HG03045 (cell line): ENCODE results near the gene OR51E2.

Source experiments
- ATAC-seq: cut with Tn5 transposase; IDR thresholded peaks from one replicate; pipeline ENCODE4 v1.9.1; 2021; ENCODE audit warnings: mild to moderate bottlenecking, moderate library complexity; ENCODE audit not compliant: unreplicated experiment

Gene OR51E2

DNA sequence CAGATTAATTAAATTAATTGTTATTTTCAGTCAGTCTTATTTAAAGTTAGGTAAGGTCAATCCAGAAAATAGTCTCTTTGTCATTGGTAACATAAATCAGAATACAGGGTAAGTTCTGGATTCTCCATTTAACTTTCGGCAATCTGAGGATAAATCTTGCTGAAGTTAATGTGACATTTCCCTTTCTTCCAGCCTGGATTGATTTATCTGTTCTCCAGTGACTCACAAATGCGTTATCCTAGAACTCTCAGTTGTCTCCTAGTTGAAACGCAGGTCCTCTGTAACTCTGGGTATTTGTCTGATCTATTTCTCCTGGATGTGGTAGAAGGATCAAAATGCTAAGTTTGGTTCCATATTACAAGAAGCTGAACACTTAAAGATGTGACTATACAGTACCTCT is 32.9 kb downstream of the OR51E2 start:
- ATAC-seq: no peak

- ATAC-seq: no peak
These were observed 33.5 kb downstream of the OR51E2 start for GRCh38 chr11:4664183-4664582.

- ATAC-seq: no peak
These were observed 34.8 kb downstream of the OR51E2 start for GRCh38 chr11:4662876-4663275.

DNA sequence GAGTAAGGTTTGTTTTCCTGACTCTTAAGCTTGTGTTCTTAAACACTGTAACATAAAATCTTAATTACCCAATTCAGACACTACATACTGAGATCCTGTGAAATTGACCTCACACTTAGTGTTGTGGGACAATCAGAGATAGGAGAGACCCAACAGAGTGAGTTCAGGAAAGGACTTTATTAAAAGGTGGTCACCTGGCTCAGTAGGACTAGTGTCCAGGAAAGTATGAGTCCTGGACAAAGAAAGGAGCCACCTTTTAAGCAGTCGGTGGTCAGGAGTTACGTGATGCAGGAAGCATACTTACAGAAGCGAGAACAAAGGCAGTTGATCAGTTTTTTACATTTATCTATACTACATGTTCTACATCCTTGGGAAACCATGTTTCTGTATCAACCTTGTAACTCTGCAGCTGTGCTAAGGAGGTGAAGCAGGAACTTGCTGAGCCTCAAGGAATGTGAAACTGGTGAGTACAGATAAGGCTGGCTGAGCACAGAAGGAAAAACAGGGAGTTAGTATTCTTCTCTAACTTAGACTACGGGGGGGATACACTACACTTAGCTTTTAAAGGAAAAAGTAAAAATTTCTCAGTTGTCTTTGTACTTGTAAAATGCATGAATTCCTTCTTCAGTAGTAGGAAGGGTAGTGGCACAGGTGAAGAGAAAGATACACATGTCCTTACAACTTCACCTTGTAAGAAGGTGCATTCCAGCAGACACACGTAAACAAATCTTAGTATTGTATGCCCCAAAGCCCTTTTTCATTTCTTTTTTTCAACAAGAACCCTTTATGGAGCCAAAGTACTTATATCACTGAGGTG is 38.8 kb downstream of the OR51E2 start:
- ATAC-seq: no peak

DNA sequence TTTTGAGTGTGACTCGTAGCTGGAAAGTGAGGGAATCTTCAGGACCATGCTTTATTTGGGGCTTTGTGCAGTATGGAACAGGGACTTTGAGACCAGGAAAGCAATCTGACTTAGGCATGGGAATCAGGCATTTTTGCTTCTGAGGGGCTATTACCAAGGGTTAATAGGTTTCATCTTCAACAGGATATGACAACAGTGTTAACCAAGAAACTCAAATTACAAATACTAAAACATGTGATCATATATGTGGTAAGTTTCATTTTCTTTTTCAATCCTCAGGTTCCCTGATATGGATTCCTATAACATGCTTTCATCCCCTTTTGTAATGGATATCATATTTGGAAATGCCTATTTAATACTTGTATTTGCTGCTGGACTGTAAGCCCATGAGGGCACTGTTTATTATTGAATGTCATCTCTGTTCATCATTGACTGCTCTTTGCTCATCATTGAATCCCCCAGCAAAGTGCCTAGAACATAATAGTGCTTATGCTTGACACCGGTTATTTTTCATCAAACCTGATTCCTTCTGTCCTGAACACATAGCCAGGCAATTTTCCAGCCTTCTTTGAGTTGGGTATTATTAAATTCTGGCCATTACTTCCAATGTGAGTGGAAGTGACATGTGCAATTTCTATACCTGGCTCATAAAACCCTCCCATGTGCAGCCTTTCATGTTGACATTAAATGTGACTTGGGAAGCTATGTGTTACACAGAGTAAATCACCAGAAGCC is 42.9 kb downstream of the OR51E2 start:
- no peak for ATAC-seq

GRCh38 chr11:4647766-4648165 is 49.9 kb downstream of the OR51E2 start:
- ATAC-seq: no peak

DNA sequence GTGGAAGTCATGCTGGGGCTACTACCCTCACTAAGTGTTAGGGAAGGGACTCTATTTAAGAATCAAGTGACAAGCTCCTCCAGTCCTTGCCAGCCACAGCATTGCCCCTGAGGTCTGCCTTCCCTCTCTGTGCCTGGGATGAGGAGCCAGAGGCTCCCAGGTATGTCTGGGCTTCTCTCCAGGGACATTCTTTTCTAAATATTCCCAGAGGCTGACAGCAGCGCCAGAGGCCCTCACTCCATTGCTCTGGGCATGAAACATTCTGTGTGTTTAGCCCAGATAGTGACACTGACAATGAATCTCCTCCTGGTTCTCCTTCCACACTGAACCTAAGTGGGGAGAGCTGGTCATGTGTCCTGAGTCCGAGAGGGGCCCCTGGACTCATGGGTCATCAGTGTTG is 51.7 kb downstream of the OR51E2 start:
- ATAC-seq: no peak

- no peak for ATAC-seq
These were observed 53.4 kb downstream of the OR51E2 start for GRCh38 chr11:4644233-4644632.

DNA sequence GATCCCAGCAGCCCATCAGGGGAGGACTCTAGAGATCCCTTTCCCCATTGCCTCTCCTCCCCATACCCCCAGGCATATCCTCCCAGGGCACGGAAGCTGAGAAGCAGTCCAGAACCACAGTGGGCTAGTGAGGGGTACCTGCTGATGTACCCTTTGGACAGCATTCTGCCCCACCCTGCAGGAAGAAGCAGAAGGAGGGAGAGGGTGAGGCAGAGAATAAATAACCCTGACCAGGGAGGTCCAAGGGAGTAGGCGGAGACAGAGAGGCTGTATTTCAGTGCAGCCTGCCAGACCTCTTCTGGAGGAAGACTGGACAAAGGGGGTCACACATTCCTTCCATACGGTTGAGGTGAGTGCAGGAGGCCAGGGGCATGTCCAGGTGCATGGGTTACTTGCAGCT is 54.0 kb downstream of the OR51E2 start, which contains the start of gene OR51E1:
Gene OR51E1, plus strand, starts transcription at position 301 of the 400 bp plus-strand sequence. CDS start 8,545 bp downstream, outside the sequence.
- no peak for ATAC-seq

- ATAC-seq: no peak
These were observed 54.6 kb downstream of the OR51E2 start for GRCh38 chr11:4643076-4643475.

- no peak for ATAC-seq
These were observed 55.6 kb downstream of the OR51E2 start for GRCh38 chr11:4642043-4642442.

GRCh38 chr11:4641501-4641900 is 56.2 kb downstream of the OR51E2 start:
- no peak for ATAC-seq

DNA sequence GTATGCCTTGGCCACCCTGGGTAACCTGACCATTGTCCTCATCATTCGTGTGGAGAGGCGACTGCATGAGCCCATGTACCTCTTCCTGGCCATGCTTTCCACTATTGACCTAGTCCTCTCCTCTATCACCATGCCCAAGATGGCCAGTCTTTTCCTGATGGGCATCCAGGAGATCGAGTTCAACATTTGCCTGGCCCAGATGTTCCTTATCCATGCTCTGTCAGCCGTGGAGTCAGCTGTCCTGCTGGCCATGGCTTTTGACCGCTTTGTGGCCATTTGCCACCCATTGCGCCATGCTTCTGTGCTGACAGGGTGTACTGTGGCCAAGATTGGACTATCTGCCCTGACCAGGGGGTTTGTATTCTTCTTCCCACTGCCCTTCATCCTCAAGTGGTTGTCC is 57.7 kb downstream of the OR51E2 start:
- no peak for ATAC-seq

DNA sequence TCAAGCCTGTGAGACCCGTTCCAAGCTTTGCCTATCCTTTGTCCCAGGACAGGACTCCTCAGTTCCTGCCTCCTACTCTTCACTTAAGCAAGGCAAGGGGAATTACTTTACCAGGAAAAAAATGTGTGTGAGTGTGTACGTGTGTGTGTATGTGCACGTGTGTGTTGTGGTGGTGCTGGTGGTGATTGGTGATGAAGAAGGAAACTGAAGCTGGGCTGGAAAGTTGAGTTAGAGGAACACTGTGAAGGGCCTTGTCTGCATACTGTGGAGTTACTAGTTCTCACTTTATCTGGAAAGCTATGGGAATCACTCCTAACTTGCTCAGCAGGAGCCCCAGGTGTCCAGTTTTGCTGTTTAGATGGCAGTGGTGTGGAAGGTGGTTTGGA is 60.0 kb downstream of the OR51E2 start:
- no peak for ATAC-seq

DNA sequence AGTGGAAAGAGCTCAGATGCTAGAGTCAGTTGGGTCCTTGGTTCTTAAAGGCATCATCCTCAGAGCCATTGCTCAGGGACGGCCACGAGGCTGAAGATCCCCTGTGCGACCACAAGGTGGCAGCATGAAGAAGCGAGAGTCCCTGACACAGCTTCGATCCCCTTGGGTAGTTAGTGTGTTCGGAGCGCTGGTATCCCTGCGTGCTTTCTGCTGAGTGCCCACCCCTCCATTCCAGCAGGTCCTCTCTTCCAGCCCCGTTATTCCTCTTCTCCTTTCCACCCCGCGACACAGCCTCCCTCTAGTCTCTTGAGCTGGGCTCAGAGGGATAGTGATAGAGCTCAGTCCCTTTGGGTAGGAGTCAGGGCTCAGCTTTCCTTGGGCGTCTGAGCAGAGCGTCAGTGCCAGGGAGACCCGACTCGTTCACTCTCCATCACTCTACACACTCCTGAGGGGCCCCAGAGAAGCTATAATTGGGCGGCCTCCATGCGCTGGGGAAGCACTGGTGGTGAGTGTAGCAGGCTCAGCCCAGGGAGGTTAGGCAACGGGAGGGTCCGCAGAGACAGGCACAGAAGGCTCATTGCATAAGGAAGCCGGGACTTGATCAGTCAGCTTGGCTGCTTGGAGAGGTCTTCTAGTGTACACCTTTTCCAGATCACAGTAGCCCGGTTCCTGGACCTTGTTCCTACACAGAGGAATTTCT is 60.5 kb downstream of the OR51E2 start, which contains the start of gene OR51D1:
Gene OR51D1, plus strand, starts transcription at position 516 of the 700 bp plus-strand sequence. CDS start 2,314 bp downstream, outside the sequence.
- ATAC-seq: peak; percentile 88

- ATAC-seq: no peak
These were observed 61.5 kb downstream of the OR51E2 start for GRCh38 chr11:4636136-4636535.
